ENCODE data around the gene SASH1. TPM values are rescaled to one million over a fixed set of nuclear protein-coding genes. Genes with fewer than 3 reads are reported as not detected.
"Not testable (repeated sequence)": the region's sequence is repeated elsewhere in the genome, so short reads cannot be mapped to it uniquely, and the experiment has no call there.

Gene SASH1
- total and polyA plus RNA-seq, 9 donors: 31.7 to 67.0 (median 42.5) TPM

GRCh38 chr6:148345176-148345575 is 2.5 kb downstream of the SASH1 start:
- peaks cover 3% of the 10 kb centered on the region for H3K4me1 ChIP-seq (ENCODE audit: control insufficient read depth, insufficient read depth, low read length)
- H3K27ac ChIP-seq (ENCODE audit: low read length): no peak overlapping the region
- no peak for DNase-seq

GRCh38 chr6:148345578-148345977 is 2.9 kb downstream of the SASH1 start:
- no CpG with 5 or more reads among the region's 4 CpGs for WGBS (ENCODE audit: insufficient coverage)

More at GRCh38 chr6:148345176-148345575, 2.5 kb downstream of the SASH1 start:
- 40% methylated on average over 1 of the region's 1 CpG for WGBS (ENCODE audit: insufficient coverage)
- no peaks in the 10 kb centered on the region for H3K9me3 ChIP-seq (replicated peaks; ENCODE audit: control insufficient read depth, low read depth, low read length)
- peaks cover 2% of the 10 kb centered on the region for H3K27me3 ChIP-seq (ENCODE audit: control insufficient read depth, insufficient read depth, low read length)
- no peak overlapping the region for H3K4me3 ChIP-seq (ENCODE audit: low read length)
- H3K36me3 ChIP-seq (ENCODE audit: control insufficient read depth, insufficient read depth, low read length): peaks cover 2% of the 10 kb centered on the region

DNA sequence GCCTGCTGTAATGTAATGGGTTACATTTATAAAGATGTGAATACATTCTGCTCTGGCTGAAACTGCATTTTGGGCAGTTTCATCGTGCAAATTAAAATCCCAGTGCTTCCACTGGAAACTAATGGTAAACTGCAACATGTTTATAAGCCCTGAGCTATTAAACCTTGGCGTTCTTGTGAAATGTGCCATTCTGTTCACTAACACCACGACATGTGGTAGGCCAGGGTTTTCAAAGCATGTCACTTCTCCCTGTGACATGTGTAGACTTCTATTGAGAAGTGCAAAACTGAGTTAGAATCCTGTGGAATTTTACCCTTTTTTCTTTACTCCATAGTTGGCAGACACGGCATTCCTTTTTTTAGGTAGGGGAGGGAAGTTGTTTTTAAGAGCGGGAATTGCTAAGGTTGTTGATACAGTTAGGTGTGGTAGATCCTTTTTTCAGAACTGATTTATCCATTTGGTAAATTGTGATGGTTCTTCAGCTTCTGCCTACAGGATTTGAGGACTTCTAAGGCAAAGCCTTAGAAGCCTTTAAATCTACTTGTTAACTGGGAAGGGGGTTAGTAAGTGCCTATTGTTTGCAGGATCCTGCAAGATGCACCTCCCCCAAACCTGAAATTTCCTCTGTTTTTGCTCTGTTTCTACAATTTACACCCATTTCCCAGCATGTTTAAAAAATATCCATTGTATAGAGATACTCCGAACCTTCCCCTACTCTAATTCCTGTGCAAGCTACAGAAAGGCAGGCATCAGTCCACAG is 4.2 kb downstream of the SASH1 start:
- DNase-seq: no peak
- H3K36me3 ChIP-seq (ENCODE audit: control insufficient read depth, insufficient read depth, low read length): peaks cover 2% of the 10 kb centered on the region
- peaks cover 3% of the 10 kb centered on the region for H3K4me1 ChIP-seq (ENCODE audit: control insufficient read depth, insufficient read depth, low read length)
- no CpG with 5 or more reads among the region's 6 CpGs for WGBS (ENCODE audit: insufficient coverage)
- no peaks in the 10 kb centered on the region for H3K9me3 ChIP-seq (replicated peaks; ENCODE audit: control insufficient read depth, low read depth, low read length)
- no peak overlapping the region for H3K27ac ChIP-seq (ENCODE audit: low read length)
- no peak overlapping the region for H3K4me3 ChIP-seq (ENCODE audit: low read length)
- H3K27me3 ChIP-seq (ENCODE audit: control insufficient read depth, insufficient read depth, low read length): peaks cover 2% of the 10 kb centered on the region

More at GRCh38 chr6:148345578-148345977, 2.9 kb downstream of the SASH1 start:
- Histone ChIP-seq H3K9me3 (replicated peaks; ENCODE audit: control insufficient read depth, low read depth, low read length) (no peaks in the 10 kb centered on the region), H3K36me3 (ENCODE audit: control insufficient read depth, insufficient read depth, low read length) (peaks cover 2% of the 10 kb centered on the region), H3K27ac (ENCODE audit: low read length) (no peak overlapping the region), H3K4me3 (ENCODE audit: low read length) (no peak overlapping the region), H3K4me1 (ENCODE audit: control insufficient read depth, insufficient read depth, low read length) (peaks cover 3% of the 10 kb centered on the region), H3K27me3 (ENCODE audit: control insufficient read depth, insufficient read depth, low read length) (peaks cover 2% of the 10 kb centered on the region)
- DNase-seq: no peak

- Histone ChIP-seq H3K27me3 (ENCODE audit: control insufficient read depth, insufficient read depth, low read length) (peaks cover 2% of the 10 kb centered on the region), H3K27ac (ENCODE audit: low read length) (no peak overlapping the region), H3K4me1 (ENCODE audit: control insufficient read depth, insufficient read depth, low read length) (no peaks in the 10 kb centered on the region), H3K9me3 (replicated peaks; ENCODE audit: control insufficient read depth, low read depth, low read length) (no peaks in the 10 kb centered on the region), H3K4me3 (ENCODE audit: low read length) (no peak overlapping the region), H3K36me3 (ENCODE audit: control insufficient read depth, insufficient read depth, low read length) (peaks cover 2% of the 10 kb centered on the region)
- no CpG with 5 or more reads among the region's 4 CpGs for WGBS (ENCODE audit: insufficient coverage)
- no peak for DNase-seq
Observed at GRCh38 chr6:148347441-148348054, 4.9 kb downstream of the SASH1 start.

- Histone ChIP-seq H3K4me1 (ENCODE audit: control insufficient read depth, insufficient read depth, low read length) (no peaks in the 10 kb centered on the region), H3K9me3 (replicated peaks; ENCODE audit: control insufficient read depth, low read depth, low read length) (no peaks in the 10 kb centered on the region), H3K27ac (ENCODE audit: low read length) (no peak overlapping the region), H3K36me3 (ENCODE audit: control insufficient read depth, insufficient read depth, low read length) (peaks cover 2% of the 10 kb centered on the region), H3K27me3 (ENCODE audit: control insufficient read depth, insufficient read depth, low read length) (no peaks in the 10 kb centered on the region), H3K4me3 (ENCODE audit: low read length) (no peak overlapping the region)
- DNase-seq: no peak
- 80% methylated on average over 1 of the region's 3 CpGs for WGBS (ENCODE audit: insufficient coverage)
Observed at GRCh38 chr6:148348335-148348734, 5.7 kb downstream of the SASH1 start.

DNA sequence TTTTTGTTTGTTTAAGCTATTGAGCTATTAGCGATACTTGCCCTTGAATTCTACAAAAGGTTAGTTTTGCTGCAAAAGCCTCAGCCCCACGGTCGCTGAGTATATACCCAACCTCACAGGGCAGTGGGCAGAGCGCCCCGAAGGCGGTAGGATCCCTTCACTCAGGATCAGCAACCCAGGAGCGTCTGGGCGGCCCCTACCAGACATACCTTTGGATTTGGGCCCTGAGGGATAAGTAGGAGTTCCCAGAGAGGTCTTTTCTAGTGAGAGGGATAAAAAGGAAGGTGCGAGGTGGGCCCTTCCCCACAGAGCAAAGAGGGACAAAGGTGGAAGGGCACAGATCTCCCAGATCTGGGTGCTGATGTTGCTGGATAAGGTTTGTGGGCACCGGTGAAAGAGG is 6.1 kb downstream of the SASH1 start:
- no peak overlapping the region for H3K27ac ChIP-seq (ENCODE audit: low read length)
- H3K36me3 ChIP-seq (ENCODE audit: control insufficient read depth, insufficient read depth, low read length): peaks cover 2% of the 10 kb centered on the region
- H3K4me3 ChIP-seq (ENCODE audit: low read length): no peak overlapping the region
- WGBS (ENCODE audit: insufficient coverage): 80% methylated on average over 2 of the region's 10 CpGs
- DNase-seq: no peak
- H3K9me3 ChIP-seq (replicated peaks; ENCODE audit: control insufficient read depth, low read depth, low read length): no peaks in the 10 kb centered on the region
- H3K4me1 ChIP-seq (ENCODE audit: control insufficient read depth, insufficient read depth, low read length): no peaks in the 10 kb centered on the region
- H3K27me3 ChIP-seq (ENCODE audit: control insufficient read depth, insufficient read depth, low read length): no peaks in the 10 kb centered on the region

GRCh38 chr6:148349466-148349865 is 6.8 kb downstream of the SASH1 start:
- Histone ChIP-seq H3K4me3 (ENCODE audit: low read length) (no peak overlapping the region), H3K36me3 (ENCODE audit: control insufficient read depth, insufficient read depth, low read length) (peaks cover 2% of the 10 kb centered on the region), H3K27ac (ENCODE audit: low read length) (no peak overlapping the region), H3K4me1 (ENCODE audit: control insufficient read depth, insufficient read depth, low read length) (no peaks in the 10 kb centered on the region), H3K27me3 (ENCODE audit: control insufficient read depth, insufficient read depth, low read length) (no peaks in the 10 kb centered on the region), H3K9me3 (replicated peaks; ENCODE audit: control insufficient read depth, low read depth, low read length) (no peaks in the 10 kb centered on the region)
- DNase-seq: no peak
- 98% methylated on average over 7 of the region's 9 CpGs for whole genome bisulfite sequencing (ENCODE audit: insufficient coverage)

DNA sequence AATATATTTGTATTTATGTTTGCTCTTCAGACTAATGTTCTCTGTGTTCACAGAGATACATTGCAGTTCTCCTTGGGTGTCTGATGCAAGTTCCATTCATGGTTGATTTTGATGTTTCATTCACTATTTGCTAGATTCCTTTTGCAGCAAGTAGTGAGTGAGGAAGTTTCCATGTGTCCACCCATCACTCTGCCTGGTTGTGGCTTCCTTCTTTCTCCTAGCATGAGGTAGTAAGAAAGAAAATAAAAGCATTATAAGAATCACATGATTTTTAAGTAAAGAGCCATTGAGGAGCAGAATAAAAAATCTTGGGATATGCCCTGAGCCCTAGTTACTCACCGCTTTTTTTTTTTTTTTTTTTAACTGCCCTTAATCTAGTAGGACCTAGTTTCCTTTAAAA is 8.7 kb downstream of the SASH1 start:
- no peak overlapping the region for H3K27ac ChIP-seq (ENCODE audit: low read length)
- H3K9me3 ChIP-seq (replicated peaks; ENCODE audit: control insufficient read depth, low read depth, low read length): no peaks in the 10 kb centered on the region
- H3K27me3 ChIP-seq (ENCODE audit: control insufficient read depth, insufficient read depth, low read length): no peaks in the 10 kb centered on the region
- WGBS (ENCODE audit: insufficient coverage): no CpG with 5 or more reads among the region's 1 CpG
- no peak overlapping the region for H3K4me3 ChIP-seq (ENCODE audit: low read length)
- DNase-seq: no peak
- no peaks in the 10 kb centered on the region for H3K4me1 ChIP-seq (ENCODE audit: control insufficient read depth, insufficient read depth, low read length)
- H3K36me3 ChIP-seq (ENCODE audit: control insufficient read depth, insufficient read depth, low read length): peaks cover 2% of the 10 kb centered on the region

GRCh38 chr6:148352421-148352820 is 9.8 kb downstream of the SASH1 start:
- H3K4me3 ChIP-seq (ENCODE audit: low read length); H3K9me3 ChIP-seq (replicated peaks; ENCODE audit: control insufficient read depth, low read depth, low read length); H3K27me3 ChIP-seq (ENCODE audit: control insufficient read depth, insufficient read depth, low read length); H3K36me3 ChIP-seq (ENCODE audit: control insufficient read depth, insufficient read depth, low read length); H3K4me1 ChIP-seq (ENCODE audit: control insufficient read depth, insufficient read depth, low read length); H3K27ac ChIP-seq (ENCODE audit: low read length); DNase-seq: not testable (repeated sequence)
- WGBS (ENCODE audit: insufficient coverage): no CpG with 5 or more reads among the region's 7 CpGs

DNA sequence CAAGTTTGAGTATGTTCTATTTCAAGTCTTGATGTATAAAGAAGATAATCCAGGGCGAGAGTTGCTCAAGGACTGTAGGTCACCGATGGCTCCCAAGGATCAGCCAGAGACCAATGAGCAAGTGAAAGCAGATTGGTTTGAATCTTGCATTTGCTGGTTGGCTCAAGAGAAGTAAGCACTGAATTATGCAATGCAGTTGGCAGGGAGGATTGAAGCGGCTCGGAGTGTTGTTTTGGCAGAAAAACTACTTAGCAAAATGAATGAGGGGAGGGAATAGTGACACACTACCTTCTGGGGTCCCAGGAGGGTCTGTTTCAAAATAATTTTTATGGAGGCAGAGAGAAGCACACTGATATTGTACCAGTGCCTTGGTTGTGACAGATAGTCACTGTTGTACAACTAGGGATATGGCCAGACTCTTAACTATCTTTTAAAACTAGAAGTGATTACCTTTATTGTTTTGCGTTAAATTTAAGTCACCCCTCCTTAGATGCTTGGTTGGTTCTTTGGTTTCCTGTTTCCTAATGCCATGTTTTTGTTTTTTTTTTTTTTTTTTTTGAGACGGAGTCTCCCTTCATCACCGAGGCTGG is 15.7 kb downstream of the SASH1 start:
- peaks cover 3% of the 10 kb centered on the region for H3K36me3 ChIP-seq (ENCODE audit: control insufficient read depth, insufficient read depth, low read length)
- H3K4me1 ChIP-seq (ENCODE audit: control insufficient read depth, insufficient read depth, low read length): peaks cover 2% of the 10 kb centered on the region
- DNase-seq: peak; percentile 80
- H3K27ac ChIP-seq (ENCODE audit: low read length): no peak overlapping the region
- H3K9me3 ChIP-seq (replicated peaks; ENCODE audit: control insufficient read depth, low read depth, low read length): no peaks in the 10 kb centered on the region
- 40% methylated on average over 4 of the region's 7 CpGs for WGBS (ENCODE audit: insufficient coverage)
- no peaks in the 10 kb centered on the region for H3K27me3 ChIP-seq (ENCODE audit: control insufficient read depth, insufficient read depth, low read length)
- no peak overlapping the region for H3K4me3 ChIP-seq (ENCODE audit: low read length)
